ENCODE results near the gene ITIH1. TPM values are rescaled to one million over a fixed set of nuclear protein-coding genes. Genes with fewer than 3 reads are reported as not detected.
A peak's percentile ranks its signal among the peaks of the same experiment; 100 is the strongest.

The ITIH1 gene
- total and polyA plus RNA-seq, 9 of the 15 experiments (the other 6 are each of a cell fraction or from before 2014, with no cell fraction given) = 0.31 TPM; not detected in 8

DNA sequence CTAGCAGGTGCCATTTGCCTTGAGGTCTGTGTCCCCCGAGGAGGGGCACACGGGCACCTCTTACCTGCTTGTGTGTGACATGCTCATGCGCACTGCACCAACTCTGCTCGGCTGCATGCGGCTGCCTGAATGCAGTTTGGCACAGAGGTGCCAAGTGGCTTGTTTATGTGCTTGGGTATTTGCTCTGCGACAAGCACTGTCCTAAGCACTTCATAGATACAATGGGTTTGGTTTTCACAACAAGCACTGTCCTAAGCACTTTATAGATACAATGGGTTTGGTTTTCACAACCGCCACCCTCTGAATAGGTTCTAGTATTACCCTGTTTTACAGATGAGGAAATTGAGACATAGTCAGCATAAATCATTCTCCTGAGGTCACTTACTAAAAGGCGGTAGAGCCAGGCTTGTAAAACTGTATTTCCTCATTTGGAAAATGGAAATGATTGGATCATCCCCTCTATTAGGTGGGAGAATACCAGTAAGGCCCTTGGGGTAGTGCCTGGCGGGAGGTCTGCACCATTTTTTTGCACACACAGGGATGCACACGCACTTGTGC is 52.6 kb downstream of the ITIH1 start:
- H3K9me1 ChIP-seq (ENCODE audit: control insufficient read depth, insufficient read depth, low read length) = no peaks in the 10 kb centered on the region
- no peak for ATAC-seq
- intact Hi-C loops (cut with micrococcal nuclease) (loop anchor here (5.0 kb wide), 1 partner anchor 88 kb away; no protein-coding TSS in a partner anchor), in situ Hi-C loops (cut with MboI) (no loop called here)
- H3K79me2 ChIP-seq (ENCODE audit: control insufficient read depth, insufficient read depth, low read length) = no peaks in the 10 kb centered on the region
- H3K9me3 ChIP-seq (replicated peaks; ENCODE audit: control insufficient read depth, insufficient read depth, low read depth, low read length) = no peaks in the 10 kb centered on the region
- peaks cover 15 to 20% of the 10 kb centered on the region in 2 experiments for H3K4me1 ChIP-seq (replicated peaks in 1 of 2; ENCODE audit: control insufficient read depth in 2 of 2, insufficient read depth in 2 of 2, low read length in 2 of 2)
- no peak overlapping the region for H3K27ac ChIP-seq (ENCODE audit: extremely low read depth, low read depth, low read length)
- peak overlapping the region; percentile 57; the same call in 1 of the 2 replicates for H3K4me2 ChIP-seq (ENCODE audit: insufficient read depth, low read length)
- no TSS peak for BruUV-seq (replicated peaks)
- H3K9ac ChIP-seq (ENCODE audit: insufficient read depth in 1 of 2, low read depth in 2 of 2, low read length in 2 of 2) = peak overlapping the region in 1 of 2 experiments; percentile 76; a peak in 2 of 4 replicates
- no peaks in the 10 kb centered on the region for H3K36me3 ChIP-seq (ENCODE audit: control insufficient read depth, insufficient read depth, low read length)
- ChIA-PET POLR2A (no interaction called here), CTCF (ENCODE audit: low intra/inter-chr PET ratio) (no interaction called here)
- WGBS (ENCODE audit: insufficient coverage, low coverage, missing lambda C conversion rate) = 43% methylated on average over 8 of the region's 10 CpGs
- H3K27me3 ChIP-seq (ENCODE audit: control insufficient read depth in 2 of 2, insufficient read depth in 2 of 2, low read length in 2 of 2) = peaks cover 0 to 36% of the 10 kb centered on the region in 2 experiments; a peak in 4 of 5 replicates
- no peak overlapping the region for H3K4me3 ChIP-seq
- no peak for DNase-seq (ENCODE audit: extremely low read depth in 1 of 4, low spot score in 3 of 4)
- peak overlapping the region; percentile 65; the same call in 1 of the 2 replicates for H2AFZ ChIP-seq (ENCODE audit: low read depth, low read length)
- FAIRE-seq = no peak
- no peaks in the 10 kb centered on the region; the same call in 1 of the 2 replicates for H4K20me1 ChIP-seq (replicated peaks; ENCODE audit: control insufficient read depth, insufficient read depth, low read length)
- TF ChIP-seq ATF7 (IDR thresholded peaks at IDR 0.05) (no peak), ZNF217 (CRISPR knock-in tag; IDR thresholded peaks at IDR 0.05) (no peak), ZNF444 (CRISPR knock-in tag; IDR thresholded peaks at IDR 0.05) (no peak), MED1 (CRISPR knock-in tag; IDR thresholded peaks at IDR 0.05; ENCODE audit: borderline replicate concordance) (no peak), THRAP3 (IDR thresholded peaks at IDR 0.05; ENCODE audit: borderline replicate concordance) (no peak), C11orf30 (IDR thresholded peaks at IDR 0.05; ENCODE audit: low read depth) (peak; percentile 52; the same call in 1 of the 2 replicates), RBM39 (optimal IDR thresholded peaks at IDR 0.05; ENCODE audit: low read depth, low read length) (no peak), U2AF1 (optimal IDR thresholded peaks at IDR 0.05; ENCODE audit: low read depth, low read length) (no peak), ZNF274 (IDR thresholded peaks at IDR 0.05; ENCODE audit: borderline replicate concordance, low read depth, low read length) (no peak), NRF1 (conservative IDR thresholded peaks at IDR 0.05 in 1 of 2, IDR thresholded peaks at IDR 0.05 in 1 of 2) (no peak)
- TF ChIP-seq, protein P1, sequence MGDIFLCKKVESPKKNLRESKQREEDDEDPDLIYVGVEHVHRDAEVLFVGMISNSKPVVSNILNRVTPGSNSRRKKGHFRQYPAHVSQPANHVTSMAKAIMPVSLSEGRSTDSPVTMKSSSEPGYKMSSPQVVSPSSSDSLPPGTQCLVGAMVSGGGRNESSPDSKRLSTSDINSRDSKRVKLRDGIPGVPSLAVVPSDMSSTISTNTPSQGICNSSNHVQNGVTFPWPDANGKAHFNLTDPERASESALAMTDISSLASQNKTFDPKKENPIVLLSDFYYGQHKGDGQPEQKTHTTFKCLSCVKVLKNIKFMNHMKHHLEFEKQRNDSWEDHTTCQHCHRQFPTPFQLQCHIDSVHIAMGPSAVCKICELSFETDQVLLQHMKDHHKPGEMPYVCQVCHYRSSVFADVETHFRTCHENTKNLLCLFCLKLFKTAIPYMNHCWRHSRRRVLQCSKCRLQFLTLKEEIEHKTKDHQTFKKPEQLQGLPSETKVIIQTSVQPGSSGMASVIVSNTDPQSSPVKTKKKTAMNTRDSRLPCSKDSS (IDR thresholded peaks at IDR 0.05; ENCODE audit: low read depth, partially characterized antibody) = no peak
- TF ChIP-seq, protein P2, sequence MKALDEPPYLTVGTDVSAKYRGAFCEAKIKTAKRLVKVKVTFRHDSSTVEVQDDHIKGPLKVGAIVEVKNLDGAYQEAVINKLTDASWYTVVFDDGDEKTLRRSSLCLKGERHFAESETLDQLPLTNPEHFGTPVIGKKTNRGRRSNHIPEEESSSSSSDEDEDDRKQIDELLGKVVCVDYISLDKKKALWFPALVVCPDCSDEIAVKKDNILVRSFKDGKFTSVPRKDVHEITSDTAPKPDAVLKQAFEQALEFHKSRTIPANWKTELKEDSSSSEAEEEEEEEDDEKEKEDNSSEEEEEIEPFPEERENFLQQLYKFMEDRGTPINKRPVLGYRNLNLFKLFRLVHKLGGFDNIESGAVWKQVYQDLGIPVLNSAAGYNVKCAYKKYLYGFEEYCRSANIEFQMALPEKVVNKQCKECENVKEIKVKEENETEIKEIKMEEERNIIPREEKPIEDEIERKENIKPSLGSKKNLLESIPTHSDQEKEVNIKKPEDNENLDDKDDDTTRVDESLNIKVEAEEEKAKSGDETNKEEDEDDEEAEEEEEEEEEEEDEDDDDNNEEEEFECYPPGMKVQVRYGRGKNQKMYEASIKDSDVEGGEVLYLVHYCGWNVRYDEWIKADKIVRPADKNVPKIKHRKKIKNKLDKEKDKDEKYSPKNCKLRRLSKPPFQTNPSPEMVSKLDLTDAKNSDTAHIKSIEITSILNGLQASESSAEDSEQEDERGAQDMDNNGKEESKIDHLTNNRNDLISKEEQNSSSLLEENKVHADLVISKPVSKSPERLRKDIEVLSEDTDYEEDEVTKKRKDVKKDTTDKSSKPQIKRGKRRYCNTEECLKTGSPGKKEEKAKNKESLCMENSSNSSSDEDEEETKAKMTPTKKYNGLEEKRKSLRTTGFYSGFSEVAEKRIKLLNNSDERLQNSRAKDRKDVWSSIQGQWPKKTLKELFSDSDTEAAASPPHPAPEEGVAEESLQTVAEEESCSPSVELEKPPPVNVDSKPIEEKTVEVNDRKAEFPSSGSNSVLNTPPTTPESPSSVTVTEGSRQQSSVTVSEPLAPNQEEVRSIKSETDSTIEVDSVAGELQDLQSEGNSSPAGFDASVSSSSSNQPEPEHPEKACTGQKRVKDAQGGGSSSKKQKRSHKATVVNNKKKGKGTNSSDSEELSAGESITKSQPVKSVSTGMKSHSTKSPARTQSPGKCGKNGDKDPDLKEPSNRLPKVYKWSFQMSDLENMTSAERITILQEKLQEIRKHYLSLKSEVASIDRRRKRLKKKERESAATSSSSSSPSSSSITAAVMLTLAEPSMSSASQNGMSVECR (CRISPR knock-in tag; IDR thresholded peaks at IDR 0.05) = no peak
- TF ChIP-seq, protein P3, sequence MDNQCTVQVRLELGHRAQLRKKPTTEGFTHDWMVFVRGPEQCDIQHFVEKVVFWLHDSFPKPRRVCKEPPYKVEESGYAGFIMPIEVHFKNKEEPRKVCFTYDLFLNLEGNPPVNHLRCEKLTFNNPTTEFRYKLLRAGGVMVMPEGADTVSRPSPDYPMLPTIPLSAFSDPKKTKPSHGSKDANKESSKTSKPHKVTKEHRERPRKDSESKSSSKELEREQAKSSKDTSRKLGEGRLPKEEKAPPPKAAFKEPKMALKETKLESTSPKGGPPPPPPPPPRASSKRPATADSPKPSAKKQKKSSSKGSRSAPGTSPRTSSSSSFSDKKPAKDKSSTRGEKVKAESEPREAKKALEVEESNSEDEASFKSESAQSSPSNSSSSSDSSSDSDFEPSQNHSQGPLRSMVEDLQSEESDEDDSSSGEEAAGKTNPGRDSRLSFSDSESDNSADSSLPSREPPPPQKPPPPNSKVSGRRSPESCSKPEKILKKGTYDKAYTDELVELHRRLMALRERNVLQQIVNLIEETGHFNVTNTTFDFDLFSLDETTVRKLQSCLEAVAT (IDR thresholded peaks at IDR 0.05) = no peak
- TF ChIP-seq, protein P4, sequence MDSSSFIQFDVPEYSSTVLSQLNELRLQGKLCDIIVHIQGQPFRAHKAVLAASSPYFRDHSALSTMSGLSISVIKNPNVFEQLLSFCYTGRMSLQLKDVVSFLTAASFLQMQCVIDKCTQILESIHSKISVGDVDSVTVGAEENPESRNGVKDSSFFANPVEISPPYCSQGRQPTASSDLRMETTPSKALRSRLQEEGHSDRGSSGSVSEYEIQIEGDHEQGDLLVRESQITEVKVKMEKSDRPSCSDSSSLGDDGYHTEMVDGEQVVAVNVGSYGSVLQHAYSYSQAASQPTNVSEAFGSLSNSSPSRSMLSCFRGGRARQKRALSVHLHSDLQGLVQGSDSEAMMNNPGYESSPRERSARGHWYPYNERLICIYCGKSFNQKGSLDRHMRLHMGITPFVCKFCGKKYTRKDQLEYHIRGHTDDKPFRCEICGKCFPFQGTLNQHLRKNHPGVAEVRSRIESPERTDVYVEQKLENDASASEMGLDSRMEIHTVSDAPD (CRISPR knock-in tag; IDR thresholded peaks at IDR 0.05) = no peak
